Caco-2 (cell line): ENCODE measurements around the gene GAREM1. TPM values are rescaled to one million over a fixed set of nuclear protein-coding genes. Genes with fewer than 3 reads are reported as not detected.

Source experiments
- BruUV-seq: library from RNA; stranded (reverse); fragments of 400-500 nt; replicated peaks from 2 replicates; lab custom pipeline; 2021; lab: Mats Ljungman, UMichigan
- CTCF ChIA-PET: fragments of 300-600 bp; sonication (Branson Sonifier 250); formaldehyde crosslinking; loops from one replicate; lab custom pipeline; 2022; ENCODE audit warnings: antibody characterized with exemption; lab: Charles Lee
- POLR2A ChIA-PET: fragments of 300-600 bp; sonication (Branson Sonifier 250); formaldehyde crosslinking; loops from one replicate; lab custom pipeline; 2022; ENCODE audit warnings: antibody characterized with exemption; lab: Charles Lee
- DNase-seq, 2 experiments: peaks; one replicate each; pipeline versions ENCODE4 v3.0.0 to v3.0.0-alpha.2; 2020 to 2022
- H3K27me3 ChIP-seq: replicated peaks from 2 replicates; pipeline ENCODE4 v1.6.0; 2011; ENCODE audit warnings: low read length; ENCODE audit not compliant: control insufficient read depth, insufficient read depth
- H3K36me3 ChIP-seq: 2 replicates; pipeline ENCODE4 v1.5.1; 2011; ENCODE audit warnings: low read length; ENCODE audit not compliant: control insufficient read depth, insufficient read depth
- H3K4me1 ChIP-seq: fragments of 250-450 bp; sonication (Bioruptor Pico); 2 replicates; pipeline ENCODE4 v1.5.1; 2020; ENCODE audit warnings: mild to moderate bottlenecking
- H3K4me3 ChIP-seq: 2 replicates; pipeline ENCODE4 v1.5.1; 2011; ENCODE audit warnings: low read depth, mild to moderate bottlenecking, control low read depth, low read length
- H3K9me3 ChIP-seq: fragments of 250-450 bp; sonication (Bioruptor Pico); 2 replicates; pipeline ENCODE4 v1.5.1; 2020; ENCODE audit warnings: mild to moderate bottlenecking, moderate library complexity
- H3K27ac Mint-ChIP-seq: one replicate; pipeline ENCODE4 v1.8.0; 2022; ENCODE audit warnings: mixed read lengths; ENCODE audit not compliant: unreplicated experiment
- H3K27me3 Mint-ChIP-seq: one replicate; pipeline ENCODE4 v1.8.0; 2022; ENCODE audit warnings: mixed read lengths; ENCODE audit not compliant: insufficient read depth, unreplicated experiment
- H3K36me3 Mint-ChIP-seq: one replicate; pipeline ENCODE4 v1.8.0; 2022; ENCODE audit warnings: mild to moderate bottlenecking, mixed read lengths; ENCODE audit not compliant: insufficient read depth, unreplicated experiment
- H3K4me1 Mint-ChIP-seq: one replicate; pipeline ENCODE4 v1.8.0; 2022; ENCODE audit warnings: low read depth, mixed read lengths; ENCODE audit not compliant: unreplicated experiment
- H3K4me3 Mint-ChIP-seq: one replicate; pipeline ENCODE4 v1.8.0; 2022; ENCODE audit warnings: mild to moderate bottlenecking, moderate library complexity, mixed read lengths; ENCODE audit not compliant: unreplicated experiment
- H3K9me3 Mint-ChIP-seq: one replicate; pipeline ENCODE4 v1.8.0; 2022; ENCODE audit warnings: mixed read lengths; ENCODE audit not compliant: unreplicated experiment
- CTCF ChIP-seq, 2 experiments: fragments of 200-600 bp in 1 of 2; IDR thresholded peaks; 1 replicate in 1 of 2; 2 replicates in 1 of 2; pipeline versions ENCODE4 v1.5.1 to v1.8.0; 2011 to 2022; ENCODE audit warnings: antibody characterized with exemption in 1 of 2, control low read depth in 1 of 2, inconsistent platforms in 1 of 2, low read depth in 1 of 2, low read length in 1 of 2, mild to moderate bottlenecking in 1 of 2, moderate library complexity in 1 of 2; ENCODE audit not compliant: insufficient read depth in 1 of 2, severe bottlenecking in 1 of 2, unreplicated experiment in 1 of 2
- intact Hi-C: fragments of 100-400 bp; cut with micrococcal nuclease; formaldehyde crosslinking; loops from one replicate; pipeline ENCODE4 v1.10.0; 2022; ENCODE audit not compliant: unreplicated experiment
- total RNA-seq: library from RNA; stranded (reverse); gene quantifications from 2 replicates; pipeline ENCODE4 v1.2.3, GENCODE V29; 2022

Gene GAREM1
- total RNA-seq, 1 experiment from 2014 or later, result 0.50 TPM

GRCh38 chr18:32431753-32432152, 38.9 kb downstream of the GAREM1 start:
- Histone ChIP-seq H3K4me1 (no peaks in the 10 kb centered on the region), H3K36me3 (no peaks in the 10 kb centered on the region), H3K27me3 (no peaks in the 10 kb centered on the region), H3K4me3 (no peak overlapping the region), H3K9me3 (no peaks in the 10 kb centered on the region)
- DNase-seq, result no peak
- TF ChIP-seq CTCF (IDR thresholded peaks at IDR 0.05; ENCODE audit: insufficient read depth in 1 of 2, low read depth in 1 of 2, low read length in 1 of 2, severe bottlenecking in 1 of 2, unreplicated experiment in 1 of 2), result no peak
- Mint-ChIP-seq H3K36me3 (no peaks in the 10 kb centered on the region), H3K9me3 (no peaks in the 10 kb centered on the region), H3K4me3 (no peak overlapping the region), H3K27me3 (no peaks in the 10 kb centered on the region), H3K4me1 (no peaks in the 10 kb centered on the region), H3K27ac (no peak overlapping the region)
- CTCF ChIA-PET, result no interaction called here
- intact Hi-C loops, result no loop called here
- POLR2A ChIA-PET, result no interaction called here
- BruUV-seq, result no TSS peak

DNA sequence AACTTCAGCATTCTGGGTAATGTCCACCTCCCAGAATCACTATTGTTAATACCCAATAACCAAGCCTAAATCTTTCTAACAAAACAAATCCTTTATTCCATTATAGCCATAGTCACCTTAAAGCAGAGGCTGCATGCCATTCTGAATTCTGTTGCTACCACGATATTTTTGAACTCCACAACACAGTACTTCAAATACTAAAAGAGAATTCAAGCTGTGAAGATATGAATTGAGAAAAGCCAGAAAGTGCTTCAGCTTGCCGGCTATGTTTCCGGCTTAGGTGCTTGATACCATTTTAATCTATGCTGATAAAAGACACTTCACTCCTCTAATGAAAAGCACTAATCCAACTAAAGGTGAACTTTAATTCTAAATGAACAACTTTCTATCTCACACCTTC, 41.3 kb downstream of the GAREM1 start:
- no peaks in the 10 kb centered on the region for H3K27me3 ChIP-seq
- H3K4me1 Mint-ChIP-seq, result no peaks in the 10 kb centered on the region
- H3K36me3 Mint-ChIP-seq, result no peaks in the 10 kb centered on the region
- no peak overlapping the region for H3K4me3 ChIP-seq
- no peak for TF ChIP-seq CTCF (IDR thresholded peaks at IDR 0.05; ENCODE audit: insufficient read depth in 1 of 2, low read depth in 1 of 2, low read length in 1 of 2, severe bottlenecking in 1 of 2, unreplicated experiment in 1 of 2)
- no peak overlapping the region for H3K4me3 Mint-ChIP-seq
- H3K9me3 Mint-ChIP-seq, result no peaks in the 10 kb centered on the region
- no peak overlapping the region for H3K27ac Mint-ChIP-seq
- no peaks in the 10 kb centered on the region for H3K36me3 ChIP-seq
- no peaks in the 10 kb centered on the region for H3K27me3 Mint-ChIP-seq
- ChIA-PET POLR2A (no interaction called here), CTCF (no interaction called here)
- no peaks in the 10 kb centered on the region for H3K9me3 ChIP-seq
- no peak for DNase-seq
- H3K4me1 ChIP-seq, result no peaks in the 10 kb centered on the region
- intact Hi-C loops, result no loop called here
- no TSS peak for BruUV-seq

DNA sequence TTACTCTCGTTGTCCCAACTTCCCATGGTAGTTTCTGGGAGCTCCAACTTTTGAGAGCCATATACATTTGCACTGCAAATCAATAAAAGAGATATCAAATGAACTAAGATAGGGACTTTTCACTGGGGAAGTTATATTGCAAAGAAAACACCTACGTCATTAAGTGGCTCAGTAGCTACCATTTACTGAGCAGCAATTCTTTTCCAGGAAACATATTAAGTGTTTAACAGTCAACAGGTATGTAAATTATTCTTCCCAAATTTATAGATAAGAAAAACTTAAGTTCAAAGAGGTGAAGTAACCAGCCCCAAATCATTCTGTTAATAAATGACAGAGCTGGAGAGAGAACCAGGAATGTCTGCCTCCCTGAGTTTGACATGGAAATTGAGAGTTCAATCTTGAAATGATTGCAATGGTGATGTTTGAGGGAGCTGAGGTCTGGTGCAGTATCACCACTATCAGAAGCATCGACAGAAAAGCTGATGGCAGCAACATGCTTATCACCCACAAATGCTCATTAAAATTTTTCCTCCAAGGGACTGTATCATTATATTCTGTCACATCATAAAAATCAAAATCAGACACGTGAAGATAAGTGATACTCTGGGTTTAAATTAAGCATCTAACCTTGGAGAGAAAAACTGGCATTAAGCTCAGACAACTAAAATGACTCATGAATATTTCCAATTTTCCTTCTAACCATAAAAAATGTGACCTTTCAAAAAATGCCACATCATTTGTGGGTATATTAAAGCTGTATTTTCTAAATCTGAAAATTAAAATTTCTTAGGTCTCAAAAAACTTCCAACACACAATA, 43.4 kb downstream of the GAREM1 start:
- no TSS peak for BruUV-seq
- Histone ChIP-seq H3K4me3 (no peak overlapping the region), H3K4me1 (no peaks in the 10 kb centered on the region), H3K9me3 (no peaks in the 10 kb centered on the region), H3K36me3 (no peaks in the 10 kb centered on the region), H3K27me3 (no peaks in the 10 kb centered on the region)
- no peaks in the 10 kb centered on the region for H3K36me3 Mint-ChIP-seq
- H3K4me3 Mint-ChIP-seq, result no peak overlapping the region
- no peaks in the 10 kb centered on the region for H3K9me3 Mint-ChIP-seq
- no peak for TF ChIP-seq CTCF (IDR thresholded peaks at IDR 0.05; ENCODE audit: insufficient read depth in 1 of 2, low read depth in 1 of 2, low read length in 1 of 2, severe bottlenecking in 1 of 2, unreplicated experiment in 1 of 2)
- H3K27me3 Mint-ChIP-seq, result no peaks in the 10 kb centered on the region
- H3K4me1 Mint-ChIP-seq, result no peaks in the 10 kb centered on the region
- intact Hi-C loops, result no loop called here
- H3K27ac Mint-ChIP-seq, result no peak overlapping the region
- CTCF ChIA-PET, result no interaction called here
- POLR2A ChIA-PET, result no interaction called here
- DNase-seq, result no peak
